Neural cell (in vitro differentiated cells): ENCODE data around the gene RPS13.

Experiments used
- EZH2 ChIP-seq: fragments of 200-600, 300-800 bp; shearing (Covaris generic), sonication (generic); IDR thresholded peaks from 2 replicates; pipeline ENCODE4 v1.6.1; 2014; ENCODE audit warnings: antibody characterized with exemption, low read length, borderline replicate concordance, mild to moderate bottlenecking; ENCODE audit not compliant: insufficient read depth, poor library complexity, severe bottlenecking
- RAD21 ChIP-seq: fragments of 450-650 bp; conservative IDR thresholded peaks from 2 replicates; pipeline ENCODE4 v1.6.1; 2014; ENCODE audit warnings: antibody characterized with exemption, mild to moderate bottlenecking, moderate library complexity
- TAF1 ChIP-seq: IDR thresholded peaks from 2 replicates; pipeline ENCODE4 v1.6.1; 2012; ENCODE audit warnings: low read depth
- TF ChIP-seq, protein P1 (sequence below): fragments of 450-650 bp; IDR thresholded peaks from 2 replicates; pipeline ENCODE4 v1.5.1; 2014; ENCODE audit warnings: antibody characterized with exemption, mild to moderate bottlenecking, moderate library complexity; ENCODE audit not compliant: poor library complexity, severe bottlenecking

DNA sequence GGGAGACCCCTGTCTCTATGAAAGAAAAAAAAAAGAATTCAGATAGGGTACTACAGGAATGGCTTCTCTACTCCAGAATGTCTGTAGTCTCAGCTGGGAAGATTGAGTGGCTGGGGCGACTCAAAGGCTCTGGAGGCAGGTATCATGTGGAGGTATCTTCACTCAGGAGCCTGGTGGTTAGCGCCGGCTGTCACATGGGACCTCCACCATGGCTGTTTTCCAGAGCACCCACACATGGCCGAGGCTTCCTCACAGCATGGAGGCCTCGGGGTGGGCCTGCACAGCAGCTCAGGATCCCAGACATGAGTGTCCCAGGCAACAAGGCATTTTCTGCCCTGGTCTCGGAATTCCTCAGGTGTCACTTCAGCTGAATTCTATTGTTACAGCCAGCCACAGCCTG, 10.1 kb downstream of the RPS13 start:
- no peak for TF ChIP-seq TAF1
- no peak for TF ChIP-seq EZH2
- TF ChIP-seq, protein P1, sequence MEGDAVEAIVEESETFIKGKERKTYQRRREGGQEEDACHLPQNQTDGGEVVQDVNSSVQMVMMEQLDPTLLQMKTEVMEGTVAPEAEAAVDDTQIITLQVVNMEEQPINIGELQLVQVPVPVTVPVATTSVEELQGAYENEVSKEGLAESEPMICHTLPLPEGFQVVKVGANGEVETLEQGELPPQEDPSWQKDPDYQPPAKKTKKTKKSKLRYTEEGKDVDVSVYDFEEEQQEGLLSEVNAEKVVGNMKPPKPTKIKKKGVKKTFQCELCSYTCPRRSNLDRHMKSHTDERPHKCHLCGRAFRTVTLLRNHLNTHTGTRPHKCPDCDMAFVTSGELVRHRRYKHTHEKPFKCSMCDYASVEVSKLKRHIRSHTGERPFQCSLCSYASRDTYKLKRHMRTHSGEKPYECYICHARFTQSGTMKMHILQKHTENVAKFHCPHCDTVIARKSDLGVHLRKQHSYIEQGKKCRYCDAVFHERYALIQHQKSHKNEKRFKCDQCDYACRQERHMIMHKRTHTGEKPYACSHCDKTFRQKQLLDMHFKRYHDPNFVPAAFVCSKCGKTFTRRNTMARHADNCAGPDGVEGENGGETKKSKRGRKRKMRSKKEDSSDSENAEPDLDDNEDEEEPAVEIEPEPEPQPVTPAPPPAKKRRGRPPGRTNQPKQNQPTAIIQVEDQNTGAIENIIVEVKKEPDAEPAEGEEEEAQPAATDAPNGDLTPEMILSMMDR: no peak
- TF ChIP-seq RAD21: no peak
